NCI-H187 treated with DMSO at 0.1 percent for 48 hours (cell line): Measurements from ENCODE around the gene CBY3.
"Not testable (repeated sequence)": the region's sequence is repeated elsewhere in the genome, so short reads cannot be mapped to it uniquely, and the experiment has no call there.

ENCODE experiments used
- DNase-seq: peaks from one replicate; lab custom pipeline; 2025; lab: John Stamatoyannopoulos, UW

CBY3 gene

DNA sequence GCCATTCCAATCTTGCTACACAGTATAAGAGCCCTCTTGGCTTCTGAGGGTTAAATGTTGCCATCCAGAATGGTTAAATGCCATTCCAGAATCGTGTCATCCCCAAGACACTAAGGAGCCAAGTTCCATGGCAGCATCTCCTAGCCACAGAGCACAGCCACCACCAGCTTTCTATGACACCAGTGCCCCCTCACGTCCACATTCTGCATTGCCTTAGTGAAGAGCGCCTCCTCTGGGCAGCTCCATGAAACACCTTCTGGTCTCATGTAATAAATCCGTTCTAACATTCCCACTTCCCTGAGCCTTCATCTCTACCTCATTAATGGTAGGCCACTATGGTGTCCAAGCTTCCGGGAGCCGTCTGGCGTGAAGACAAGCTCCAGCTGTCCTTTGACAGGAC is 12.4 kb downstream of the CBY3 start:
- DNase-seq = no peak

DNA sequence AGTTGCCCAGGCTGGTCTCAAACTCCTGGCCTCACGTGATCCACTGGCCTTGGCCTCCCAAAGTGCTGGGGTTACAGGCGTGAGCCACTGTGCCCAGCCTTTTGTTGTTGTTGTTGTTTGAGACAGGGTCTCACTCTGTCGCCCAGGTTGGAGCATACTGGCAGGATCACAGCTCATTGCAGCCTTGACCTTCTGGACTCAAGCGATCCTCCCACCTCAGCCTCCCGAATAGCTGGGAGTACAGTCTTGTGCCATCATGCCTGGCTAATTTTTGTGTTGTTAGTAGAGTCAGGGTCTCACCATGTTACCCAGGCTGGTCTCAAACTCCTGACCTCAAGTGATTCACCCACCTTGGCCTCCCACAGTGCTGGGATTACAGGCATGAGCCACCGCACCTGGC is 19.2 kb downstream of the CBY3 start:
- not testable (repeated sequence) for DNase-seq

DNA sequence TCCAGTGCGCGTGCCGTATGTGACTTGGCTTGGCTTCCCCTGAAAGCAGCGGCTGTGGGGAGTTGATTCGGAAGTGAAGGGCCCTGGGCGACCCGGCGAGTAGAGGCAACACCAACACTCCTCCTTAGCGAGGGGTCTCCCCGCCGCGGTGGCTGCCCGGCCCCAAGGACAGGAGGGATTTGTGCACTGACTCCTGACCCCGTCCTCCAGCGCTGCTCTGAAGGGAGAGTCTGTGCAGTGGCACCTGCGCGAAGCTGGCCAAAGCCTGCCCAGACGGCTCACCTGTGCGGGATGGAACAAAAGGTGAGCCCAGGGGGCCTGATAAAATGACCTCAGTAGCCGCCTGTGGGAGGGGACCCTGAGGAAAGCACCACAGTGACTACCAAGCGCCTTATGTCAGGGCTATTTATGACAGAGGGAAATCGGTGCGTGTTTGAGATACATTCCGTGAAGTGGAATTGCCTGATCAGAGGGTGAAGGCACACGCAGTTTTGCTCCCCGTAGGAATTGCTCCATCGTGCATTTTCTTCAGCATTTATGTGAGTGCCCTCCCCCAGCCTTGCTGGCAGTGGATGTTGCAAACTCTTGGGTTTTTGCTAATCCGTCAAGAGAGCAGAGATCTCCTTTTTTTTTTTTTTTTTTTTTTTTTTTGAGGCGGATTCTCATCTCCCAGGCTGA is 22.5 kb downstream of the CBY3 start:
- DNase-seq = not testable (repeated sequence)

DNA sequence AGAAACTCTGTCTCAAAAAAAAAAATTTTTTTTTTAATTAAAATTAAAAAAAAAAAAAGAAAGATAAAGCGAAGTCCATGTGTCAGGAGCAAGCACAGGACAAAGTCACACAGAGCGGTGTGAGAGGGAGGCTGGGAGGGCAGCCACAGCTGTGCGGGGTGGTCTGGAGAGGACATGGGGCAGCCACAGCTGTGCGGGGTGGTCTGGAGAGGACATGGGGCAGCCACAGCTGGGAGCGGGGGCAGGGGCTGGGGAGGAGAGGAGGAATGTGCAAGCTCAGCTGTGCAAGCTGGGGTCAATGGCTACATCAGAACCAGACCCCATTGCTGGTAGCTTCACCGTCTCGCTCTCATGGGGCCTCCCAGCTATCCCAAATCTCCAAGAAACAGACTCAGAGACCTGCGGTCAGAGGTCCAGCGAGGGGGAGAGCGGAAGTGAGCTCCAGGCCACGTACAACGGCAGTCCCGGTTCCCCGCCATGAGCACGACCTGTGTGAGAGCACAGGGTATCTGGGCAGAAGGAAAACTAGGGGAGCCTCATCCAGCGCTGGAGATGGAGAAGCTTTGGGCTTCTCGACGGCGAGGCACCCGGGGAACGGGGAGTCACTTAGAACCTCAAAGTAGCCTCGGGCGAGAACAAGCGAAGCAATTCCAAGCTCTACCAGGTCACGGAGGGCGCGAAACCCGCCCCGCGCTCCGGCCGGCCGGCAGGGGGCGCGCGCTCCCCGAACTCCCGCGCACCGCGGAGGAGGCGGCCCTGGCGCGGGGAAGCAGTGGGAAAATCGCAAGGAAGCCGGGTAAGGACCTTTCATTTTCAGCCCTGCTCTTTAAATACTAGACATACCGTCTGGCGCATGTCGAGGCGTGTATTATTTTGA is 23.3 kb downstream of the CBY3 start:
- DNase-seq = not testable (repeated sequence)

DNA sequence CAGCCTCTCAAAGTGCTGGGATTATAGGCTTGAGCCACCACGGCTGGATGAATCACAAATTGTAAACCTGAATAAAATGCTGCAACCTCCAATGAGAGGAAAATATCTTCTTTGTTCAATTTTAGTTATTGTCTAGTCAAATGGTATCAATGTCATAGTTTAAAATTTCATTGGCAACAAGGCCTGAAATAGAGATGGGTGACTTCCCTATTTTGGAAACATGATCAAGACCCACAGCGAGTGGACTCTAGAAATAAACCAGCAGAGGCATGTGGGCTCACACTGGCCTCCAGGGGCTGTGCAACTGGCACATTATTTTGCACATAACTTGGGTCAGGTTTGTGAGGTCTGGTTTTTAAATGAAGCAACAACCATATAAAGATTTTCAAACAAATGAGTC is 27.7 kb downstream of the CBY3 start:
- DNase-seq = not testable (repeated sequence)

DNA sequence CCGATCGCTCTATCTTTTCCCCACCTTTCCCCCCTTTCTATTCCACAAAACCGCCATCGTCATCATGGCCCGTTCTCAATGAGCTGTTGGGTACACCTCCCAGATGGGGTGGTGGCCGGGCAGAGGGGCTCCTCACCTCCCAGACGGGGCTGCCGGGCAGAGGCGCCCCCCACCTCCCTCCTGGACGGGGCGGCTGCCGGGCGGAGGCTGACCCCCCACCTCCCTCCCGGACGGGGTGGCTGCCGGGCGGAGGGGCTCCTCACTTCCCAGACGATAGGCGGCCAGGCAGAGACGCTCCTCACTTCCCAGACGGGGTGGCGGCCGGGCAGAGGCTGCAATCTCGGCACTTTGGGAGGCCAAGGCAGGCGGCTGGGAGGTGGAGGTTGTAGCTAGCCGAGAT is 30.6 kb downstream of the CBY3 start:
- not testable (repeated sequence) for DNase-seq

DNA sequence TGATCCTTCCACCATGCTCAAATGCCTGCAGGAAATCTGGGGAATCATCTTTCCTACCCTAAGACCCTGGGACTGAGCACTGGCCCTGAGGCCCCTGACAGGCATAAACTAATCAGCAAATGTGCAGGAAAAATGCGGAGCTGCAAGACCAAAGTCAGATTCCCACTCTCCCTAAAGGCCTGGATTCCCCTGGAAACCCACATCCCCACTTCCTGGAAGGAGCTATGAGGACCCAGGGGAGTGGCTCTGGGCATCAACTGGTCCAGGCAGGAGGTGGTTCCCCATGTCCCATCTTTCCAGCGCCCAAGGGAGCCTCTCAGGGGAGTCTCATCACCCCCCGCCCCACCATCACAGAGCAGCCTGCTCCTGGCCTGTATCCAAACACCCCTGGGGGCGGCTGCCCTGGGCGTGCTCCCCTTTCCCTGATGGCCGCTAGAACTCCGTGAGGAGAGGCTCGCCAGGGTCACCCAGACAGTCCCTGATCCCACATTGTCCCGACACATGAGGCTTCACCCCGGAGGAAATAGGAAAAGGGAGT is 31.6 kb downstream of the CBY3 start:
- DNase-seq = not testable (repeated sequence)

DNA sequence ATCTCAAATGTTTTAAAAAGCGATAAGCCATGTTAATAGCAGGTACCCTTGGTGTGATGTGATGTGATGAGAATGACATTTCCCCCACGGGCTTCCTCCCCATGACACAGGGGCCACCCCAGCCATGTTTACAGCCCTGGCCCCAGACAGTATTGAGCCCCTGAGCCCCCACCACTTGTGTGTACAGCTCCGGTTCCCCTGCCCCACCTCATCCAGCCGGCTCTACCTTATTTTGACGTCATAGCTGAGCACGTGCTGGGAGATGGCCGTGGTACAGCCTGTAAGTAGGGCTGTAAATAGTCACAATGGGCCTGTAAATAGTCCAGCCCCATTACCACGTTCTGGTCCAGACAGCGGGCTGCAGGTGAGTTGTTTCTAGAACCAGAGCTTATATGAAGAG is 32.4 kb downstream of the CBY3 start:
- no peak for DNase-seq

DNA sequence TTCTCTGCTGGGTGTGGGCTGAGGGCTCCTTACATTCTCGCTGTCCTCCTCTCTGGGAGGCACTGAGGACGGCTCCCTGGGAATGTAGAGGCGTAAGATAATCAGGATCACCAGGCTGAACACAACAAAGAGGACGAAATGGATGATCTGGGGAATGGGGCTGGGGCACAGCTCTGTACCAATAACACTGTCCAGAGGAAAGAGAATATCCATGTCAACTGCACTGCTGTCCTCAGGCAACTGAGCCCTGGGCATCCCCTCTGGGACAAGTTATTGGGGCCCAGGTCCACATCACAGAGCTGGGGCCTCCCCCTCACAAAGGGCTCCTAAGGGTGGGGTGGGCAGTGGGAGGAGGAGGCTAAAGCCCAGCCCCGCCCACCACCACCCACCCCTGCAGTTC is 36.1 kb downstream of the CBY3 start:
- not testable (repeated sequence) for DNase-seq

DNA sequence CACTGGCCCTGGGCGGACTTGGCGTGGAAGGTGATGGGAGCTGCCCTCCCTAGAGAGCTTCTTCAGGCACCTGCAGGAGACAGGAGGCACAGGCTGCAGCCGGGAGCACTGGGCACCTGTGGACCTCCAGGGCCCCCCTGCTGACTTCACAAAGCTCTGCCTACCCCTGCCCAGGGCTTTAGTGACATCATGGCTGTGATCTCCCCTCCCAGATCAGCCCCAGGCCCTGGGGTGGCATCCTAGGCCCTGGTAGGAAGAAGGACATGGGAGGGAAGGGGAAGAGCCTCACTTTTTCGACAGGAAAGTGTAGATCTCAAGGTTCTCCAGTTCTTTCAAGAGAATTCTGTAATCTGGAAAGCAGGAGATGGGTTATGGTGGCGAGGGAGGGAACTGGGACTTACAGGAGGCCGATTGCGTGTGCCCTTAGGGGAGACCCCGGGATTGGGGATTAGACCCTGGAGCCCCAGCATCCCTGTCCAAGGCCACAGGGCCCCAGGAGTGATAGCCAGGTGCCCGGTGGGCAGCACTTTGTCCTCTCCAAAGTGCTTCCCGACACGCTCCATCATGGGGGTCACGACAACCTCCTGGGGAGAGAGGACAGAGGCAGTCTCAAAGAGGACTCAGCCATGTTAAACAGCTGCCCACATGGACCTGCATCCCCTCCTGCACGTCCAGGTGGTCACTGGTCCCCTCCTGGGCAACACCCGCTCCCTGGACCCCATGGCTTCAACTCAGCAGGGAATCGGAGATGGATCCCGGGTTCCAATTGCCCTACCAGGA is 37.5 kb downstream of the CBY3 start:
- DNase-seq = not testable (repeated sequence)

DNA sequence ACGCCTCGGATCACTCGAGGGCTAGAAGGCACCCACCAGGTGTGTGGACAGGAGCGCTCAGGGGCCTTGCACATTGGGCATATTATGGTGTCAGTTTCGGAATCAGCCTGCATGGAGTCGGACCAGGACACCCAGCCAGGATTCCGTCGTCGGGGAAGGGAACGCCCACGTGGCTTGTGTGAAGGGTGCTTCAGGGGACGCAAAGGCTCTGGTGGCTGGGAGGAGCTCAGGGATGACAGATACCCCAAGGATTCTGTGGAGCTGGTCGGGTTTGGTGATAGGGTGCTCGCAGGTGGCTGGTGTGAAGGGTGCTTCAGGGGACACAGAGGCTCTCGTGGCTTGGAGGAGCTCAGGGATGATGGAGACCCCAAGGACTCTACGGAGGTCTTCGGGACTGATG is 38.2 kb downstream of the CBY3 start:
- not testable (repeated sequence) for DNase-seq

DNA sequence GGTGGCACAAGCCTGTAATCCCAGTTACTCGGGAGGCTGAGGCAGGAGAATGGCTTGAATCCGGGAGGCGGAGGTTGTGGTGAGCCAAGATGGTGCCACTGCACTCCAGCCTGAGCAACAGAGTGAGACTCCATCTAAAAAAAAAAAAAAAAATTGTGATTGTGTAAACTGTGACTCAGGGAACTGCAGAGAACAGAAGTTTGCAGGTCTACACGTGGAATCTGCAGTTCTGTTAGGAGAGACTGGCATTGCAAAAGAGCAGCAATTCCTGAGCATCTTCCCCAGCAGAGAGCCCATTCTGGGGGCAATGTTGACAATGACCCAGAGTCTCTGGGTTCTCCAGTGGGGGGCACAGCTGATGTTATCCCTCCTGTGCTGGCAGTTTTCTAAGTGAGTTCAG is 39.1 kb downstream of the CBY3 start:
- DNase-seq = not testable (repeated sequence)

DNA sequence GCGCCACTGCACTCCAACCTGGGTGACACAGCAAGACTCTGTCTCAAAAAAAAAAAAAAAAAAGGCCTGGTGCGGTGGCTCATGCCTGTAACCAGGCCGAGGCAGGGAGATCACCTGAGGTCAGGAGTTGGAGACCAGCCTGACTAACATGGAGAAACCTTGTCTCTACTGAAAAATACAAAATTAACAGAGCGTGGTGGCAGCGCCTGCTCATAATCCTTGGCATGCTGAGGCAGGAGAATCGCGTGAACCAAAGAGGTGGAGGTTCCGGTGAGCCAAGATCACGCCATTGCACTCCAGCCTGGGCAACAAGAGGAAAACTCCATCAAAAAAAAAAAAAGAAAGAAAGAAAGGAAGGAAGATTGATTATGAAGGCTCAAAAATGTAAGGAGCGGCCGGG is 41.5 kb downstream of the CBY3 start:
- not testable (repeated sequence) for DNase-seq

DNA sequence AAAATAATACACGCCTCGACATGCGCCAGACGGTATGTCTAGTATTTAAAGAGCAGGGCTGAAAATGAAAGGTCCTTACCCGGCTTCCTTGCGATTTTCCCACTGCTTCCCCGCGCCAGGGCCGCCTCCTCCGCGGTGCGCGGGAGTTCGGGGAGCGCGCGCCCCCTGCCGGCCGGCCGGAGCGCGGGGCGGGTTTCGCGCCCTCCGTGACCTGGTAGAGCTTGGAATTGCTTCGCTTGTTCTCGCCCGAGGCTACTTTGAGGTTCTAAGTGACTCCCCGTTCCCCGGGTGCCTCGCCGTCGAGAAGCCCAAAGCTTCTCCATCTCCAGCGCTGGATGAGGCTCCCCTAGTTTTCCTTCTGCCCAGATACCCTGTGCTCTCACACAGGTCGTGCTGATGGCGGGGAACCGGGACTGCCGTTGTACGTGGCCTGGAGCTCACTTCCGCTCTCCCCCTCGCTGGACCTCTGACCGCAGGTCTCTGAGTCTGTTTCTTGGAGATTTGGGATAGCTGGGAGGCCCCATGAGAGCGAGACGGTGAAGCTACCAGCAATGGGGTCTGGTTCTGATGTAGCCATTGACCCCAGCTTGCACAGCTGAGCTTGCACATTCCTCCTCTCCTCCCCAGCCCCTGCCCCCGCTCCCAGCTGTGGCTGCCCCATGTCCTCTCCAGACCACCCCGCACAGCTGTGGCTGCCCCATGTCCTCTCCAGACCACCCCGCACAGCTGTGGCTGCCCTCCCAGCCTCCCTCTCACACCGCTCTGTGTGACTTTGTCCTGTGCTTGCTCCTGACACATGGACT is 46.3 kb downstream of the CBY3 start:
- not testable (repeated sequence) for DNase-seq

DNA sequence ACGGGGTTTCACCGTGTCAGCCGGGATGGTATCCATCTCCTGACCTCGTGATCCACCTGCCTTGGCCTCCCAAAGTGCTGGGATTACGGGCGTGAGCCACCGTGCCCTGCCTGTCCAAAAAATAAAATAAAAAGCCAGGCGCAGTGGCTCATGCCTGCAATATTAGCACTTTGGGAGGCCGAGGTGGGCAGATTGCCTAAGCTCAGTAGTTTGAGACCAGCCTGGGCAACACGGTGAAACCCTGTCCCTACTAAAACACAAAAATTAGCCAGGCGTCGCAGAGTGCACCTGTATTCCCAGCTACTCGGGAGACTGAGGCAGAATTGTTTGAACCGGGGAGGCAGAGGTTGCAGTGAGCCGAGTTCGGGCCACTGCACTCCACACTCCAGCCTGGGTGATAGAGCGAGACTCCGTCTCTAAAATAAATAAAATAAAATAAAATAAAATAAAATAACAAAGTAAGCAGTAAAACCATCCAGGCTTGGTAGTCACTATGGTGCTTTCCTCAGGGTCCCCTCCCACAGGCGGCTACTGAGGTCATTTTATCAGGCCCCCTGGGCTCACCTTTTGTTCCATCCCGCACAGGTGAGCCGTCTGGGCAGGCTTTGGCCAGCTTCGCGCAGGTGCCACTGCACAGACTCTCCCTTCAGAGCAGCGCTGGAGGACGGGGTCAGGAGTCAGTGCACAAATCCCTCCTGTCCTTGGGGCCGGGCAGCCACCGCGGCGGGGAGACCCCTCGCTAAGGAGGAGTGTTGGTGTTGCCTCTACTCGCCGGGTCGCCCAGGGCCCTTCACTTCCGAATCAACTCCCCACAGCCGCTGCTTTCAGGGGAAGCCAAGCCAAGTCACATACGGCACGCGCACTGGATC is 47.1 kb downstream of the CBY3 start:
- not testable (repeated sequence) for DNase-seq
